PC-3 (cell line): Measurements from ENCODE around the gene DGLUCY.

Source experiments
- EZH2phosphoT487 ChIP-seq: fragments of 300-600 bp; sonication (generic); IDR thresholded peaks from 2 replicates; pipeline ENCODE4 v1.6.1; 2018; ENCODE audit warnings: mild to moderate bottlenecking, antibody characterized with exemption, low read length, borderline replicate concordance
- TF ChIP-seq, protein P1 (sequence below): fragments of 300-600 bp; sonication (generic); conservative IDR thresholded peaks from 2 replicates; pipeline ENCODE4 v1.5.1; 2017; ENCODE audit warnings: antibody characterized with exemption, low read depth, mild to moderate bottlenecking, low read length

DNA sequence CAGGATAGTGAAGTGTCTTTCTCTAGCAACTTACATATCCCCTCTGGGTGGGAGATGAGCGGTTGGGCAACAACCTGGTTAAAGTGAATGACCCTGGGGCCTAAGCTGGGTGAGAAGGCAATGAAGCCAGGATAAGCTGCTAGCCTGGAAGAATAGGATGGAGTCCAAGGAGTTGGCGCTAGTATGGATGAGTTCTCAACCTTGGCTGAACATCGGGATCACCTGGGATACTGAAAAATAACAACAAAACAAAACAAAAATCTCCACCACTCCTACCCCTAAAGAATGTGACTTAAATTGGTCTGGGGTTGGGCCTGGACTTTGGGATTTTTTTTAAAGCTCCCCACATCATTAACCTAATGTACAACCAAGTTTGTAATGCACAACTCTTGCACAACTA, 48.6 kb upstream of the DGLUCY start:
- TF ChIP-seq, protein P1, sequence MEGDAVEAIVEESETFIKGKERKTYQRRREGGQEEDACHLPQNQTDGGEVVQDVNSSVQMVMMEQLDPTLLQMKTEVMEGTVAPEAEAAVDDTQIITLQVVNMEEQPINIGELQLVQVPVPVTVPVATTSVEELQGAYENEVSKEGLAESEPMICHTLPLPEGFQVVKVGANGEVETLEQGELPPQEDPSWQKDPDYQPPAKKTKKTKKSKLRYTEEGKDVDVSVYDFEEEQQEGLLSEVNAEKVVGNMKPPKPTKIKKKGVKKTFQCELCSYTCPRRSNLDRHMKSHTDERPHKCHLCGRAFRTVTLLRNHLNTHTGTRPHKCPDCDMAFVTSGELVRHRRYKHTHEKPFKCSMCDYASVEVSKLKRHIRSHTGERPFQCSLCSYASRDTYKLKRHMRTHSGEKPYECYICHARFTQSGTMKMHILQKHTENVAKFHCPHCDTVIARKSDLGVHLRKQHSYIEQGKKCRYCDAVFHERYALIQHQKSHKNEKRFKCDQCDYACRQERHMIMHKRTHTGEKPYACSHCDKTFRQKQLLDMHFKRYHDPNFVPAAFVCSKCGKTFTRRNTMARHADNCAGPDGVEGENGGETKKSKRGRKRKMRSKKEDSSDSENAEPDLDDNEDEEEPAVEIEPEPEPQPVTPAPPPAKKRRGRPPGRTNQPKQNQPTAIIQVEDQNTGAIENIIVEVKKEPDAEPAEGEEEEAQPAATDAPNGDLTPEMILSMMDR = no peak
- TF ChIP-seq EZH2phosphoT487 = no peak
